ENCODE results near the gene PXMP4.

PXMP4 gene

GRCh38 chr20:33670715-33671499, 49.2 kb downstream of the PXMP4 start:
- no peak for DNase-seq (ENCODE audit: low spot score)

- no peak for DNase-seq (ENCODE audit: low spot score)
Measured at GRCh38 chr20:33669873-33670640, 50.1 kb downstream of the PXMP4 start.

DNA sequence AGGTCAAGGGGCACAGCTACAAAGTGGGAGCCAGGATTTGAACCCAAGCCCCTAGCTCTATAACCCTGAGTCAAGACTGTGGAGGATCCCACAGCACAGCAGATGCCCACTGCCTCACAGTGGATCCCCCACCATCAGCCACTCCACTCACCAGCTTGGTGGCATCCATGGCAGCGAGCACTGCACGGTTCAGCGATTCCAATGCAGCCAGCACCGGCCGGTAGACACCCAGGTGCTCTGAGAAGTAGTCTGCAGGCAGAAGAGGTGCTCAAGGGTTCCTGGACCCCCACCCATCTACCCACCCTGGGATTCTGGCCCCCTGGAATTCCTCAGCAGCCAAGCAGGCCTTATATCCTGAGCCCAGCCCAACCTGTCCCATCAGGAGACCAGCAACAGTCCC, 50.9 kb downstream of the PXMP4 start:
- DNase-seq (ENCODE audit: low spot score): no peak

GRCh38 chr20:33668466-33669155, 51.5 kb downstream of the PXMP4 start:
- no peak for DNase-seq (ENCODE audit: low spot score)

GRCh38 chr20:33667676-33668465, 52.2 kb downstream of the PXMP4 start:
- peak; percentile 84 for DNase-seq (ENCODE audit: low spot score)

GRCh38 chr20:33667245-33667675, 52.9 kb downstream of the PXMP4 start:
- DNase-seq (ENCODE audit: low spot score): no peak

- DNase-seq (ENCODE audit: low spot score): peak; percentile 99
Measured at GRCh38 chr20:33666293-33667244, 53.5 kb downstream of the PXMP4 start, which contains the start of gene ACTL10. TSS of gene ACTL10 (plus strand) at chr20:33666943. CDS start at chr20:33667498, 555 bp downstream.

GRCh38 chr20:33664762-33665144, 55.4 kb downstream of the PXMP4 start:
- no peak for DNase-seq (ENCODE audit: low spot score)

GRCh38 chr20:33664085-33664761, 55.9 kb downstream of the PXMP4 start:
- DNase-seq (ENCODE audit: low spot score): no peak

- DNase-seq (ENCODE audit: low spot score): peak; percentile 83
Measured at GRCh38 chr20:33663161-33664084, 56.7 kb downstream of the PXMP4 start.

DNA sequence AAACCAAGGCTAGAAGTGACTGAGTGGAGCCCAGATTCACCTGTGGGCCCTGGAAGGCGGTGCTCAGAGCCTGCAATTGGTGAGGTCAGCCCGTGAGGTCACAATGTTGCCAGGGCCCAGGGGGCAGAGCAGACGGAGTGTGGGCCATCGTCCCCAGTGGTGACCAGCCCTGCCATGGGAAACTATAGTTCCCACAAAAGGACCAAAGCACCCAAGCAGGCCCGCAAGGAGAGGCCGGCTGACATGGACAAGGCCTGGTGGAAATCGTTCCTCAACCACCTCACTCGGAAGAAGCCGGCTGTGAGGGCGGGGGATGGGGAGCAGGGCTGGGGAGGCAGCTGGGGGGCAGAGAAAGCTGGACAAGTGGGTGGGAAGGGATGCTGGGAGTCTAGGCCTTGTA, 57.9 kb downstream of the PXMP4 start, which contains the start of gene C20orf144:
TSS of gene C20orf144 (plus strand) at position 156 of the 400 bp plus-strand sequence. CDS start at position 175, 19 bp downstream.
- DNase-seq (ENCODE audit: low spot score): no peak

- DNase-seq (ENCODE audit: low spot score): no peak
Measured at GRCh38 chr20:33660685-33661058, 59.4 kb downstream of the PXMP4 start.

DNA sequence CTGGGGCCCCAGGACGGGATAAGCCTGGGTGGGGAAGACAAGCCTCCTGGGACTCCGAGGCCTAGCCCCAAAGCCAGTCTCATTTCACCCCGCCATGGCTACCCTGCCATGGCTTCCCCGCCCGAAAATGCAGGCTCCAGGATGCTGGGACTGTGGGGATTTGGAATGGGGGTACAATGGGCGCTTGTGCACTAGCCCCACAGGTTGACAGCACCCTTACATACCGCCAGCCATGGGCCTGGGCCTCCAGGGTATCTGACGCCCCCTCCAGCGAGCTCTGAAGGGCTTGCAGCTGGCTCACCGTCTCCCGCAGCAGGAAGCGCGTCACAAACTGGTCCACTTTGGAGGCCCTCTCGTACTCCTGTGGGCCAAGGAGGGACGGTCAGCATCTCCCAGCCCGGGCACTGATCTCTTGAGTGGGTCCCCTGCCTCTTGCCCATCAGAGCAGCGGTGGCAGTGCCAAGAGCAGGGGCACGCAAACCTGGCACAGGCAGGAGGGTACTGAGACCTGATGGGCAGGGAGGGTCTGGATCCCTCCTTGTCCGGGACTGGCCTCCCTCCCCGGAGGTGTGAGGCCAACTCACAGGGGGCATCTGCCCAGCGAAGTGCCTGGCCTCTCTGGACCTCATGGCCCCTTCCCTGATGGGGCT, 60.0 kb downstream of the PXMP4 start:
- DNase-seq (ENCODE audit: low spot score): no peak

GRCh38 chr20:33659341-33660034, 60.6 kb downstream of the PXMP4 start:
- no peak for DNase-seq (ENCODE audit: low spot score)

DNA sequence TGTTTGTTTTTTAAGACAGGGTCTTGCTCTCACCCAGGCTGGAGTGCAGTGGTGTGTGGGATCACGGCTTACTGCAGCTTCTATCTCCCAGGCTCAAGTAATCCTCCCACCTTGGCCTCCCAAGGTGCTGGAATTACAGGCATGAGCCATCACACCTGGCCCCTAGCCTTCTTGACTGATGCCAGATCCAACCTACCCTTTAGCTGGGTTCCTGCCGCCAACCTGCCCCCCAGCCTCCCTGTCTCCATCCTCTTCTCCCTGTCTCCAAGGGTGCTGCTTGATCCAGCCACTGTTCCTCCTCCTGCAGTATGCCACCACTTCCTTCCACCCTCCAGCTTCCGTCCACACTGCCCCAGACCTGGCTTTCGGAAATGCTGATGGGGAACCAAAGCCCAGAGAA, 61.2 kb downstream of the PXMP4 start:
- DNase-seq (ENCODE audit: low spot score): no peak

DNA sequence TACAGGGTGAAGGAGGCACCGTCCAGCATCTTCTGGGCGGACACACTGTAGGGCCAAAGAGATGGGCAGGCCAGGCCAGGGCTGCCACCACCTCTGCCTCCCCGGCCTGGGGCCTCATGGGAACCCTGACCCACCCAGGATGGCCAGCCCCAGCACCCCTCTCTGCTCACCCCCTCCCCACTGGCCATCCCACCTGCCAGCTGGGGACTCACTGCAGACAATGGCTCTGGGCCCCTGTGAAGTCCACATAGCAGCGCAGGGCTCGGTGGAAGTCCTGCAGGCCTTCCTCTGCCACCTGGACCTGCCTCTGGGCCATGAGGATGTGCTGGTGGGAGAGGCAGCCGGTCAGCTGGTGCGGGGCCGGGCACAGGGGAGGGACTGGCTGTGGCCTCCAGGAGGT, 61.6 kb downstream of the PXMP4 start:
- no peak for DNase-seq (ENCODE audit: low spot score)

GRCh38 chr20:33657704-33658095, 62.4 kb downstream of the PXMP4 start:
- no peak for DNase-seq (ENCODE audit: low spot score)
